ENCODE results near the gene RNF144A. TPM values are rescaled to one million over a fixed set of nuclear protein-coding genes. Genes with fewer than 3 reads are reported as not detected.

The RNF144A gene
- total and polyA plus RNA-seq, 2 donors (not counting 3 experiments of a cell fraction or from before 2014, with no cell fraction given), result 9.7 to 28.8 TPM

DNA sequence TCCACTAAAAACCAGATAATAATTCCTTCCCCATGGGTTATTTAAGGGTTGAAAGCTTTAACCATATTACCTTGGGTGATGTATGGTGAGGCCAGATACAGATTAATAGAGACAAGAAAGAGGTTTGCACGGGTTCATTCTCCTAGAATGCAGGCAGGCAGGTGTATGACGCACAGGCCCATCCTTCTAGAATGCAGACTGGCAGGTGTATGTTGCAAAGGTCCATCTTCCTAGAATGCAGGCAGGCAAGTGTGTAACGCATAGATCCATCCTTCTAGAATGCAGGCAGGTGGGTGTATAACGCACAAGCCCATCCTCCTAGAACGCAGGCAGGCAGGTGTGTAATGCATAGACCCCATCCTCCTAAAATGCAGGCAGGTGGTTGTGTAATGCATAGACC is 35.7 kb upstream of the RNF144A start:
- H3K4me2 ChIP-seq (ENCODE audit: insufficient read depth, low read length), result no peak overlapping the region

More for the DNA sequence above, 35.7 kb upstream of the RNF144A start:
- H4K20me1 ChIP-seq (replicated peaks; ENCODE audit: control insufficient read depth, extremely low read depth, insufficient read depth, low read length), result no peaks in the 10 kb centered on the region
- H3K9ac ChIP-seq (replicated peaks; ENCODE audit: extremely low read depth, insufficient read depth, low read length), result no peak overlapping the region
- no peaks in the 10 kb centered on the region for H3K9me1 ChIP-seq (replicated peaks; ENCODE audit: control insufficient read depth, extremely low read depth, insufficient read depth, low read length)
- POLR2A ChIA-PET, result no interaction called here
- DNase-seq (ENCODE audit: low read depth, low spot score) (no peak), FAIRE-seq (no peak)
- H3K4me3 ChIP-seq (replicated peaks in 1 of 3; ENCODE audit: insufficient read depth in 1 of 3, low read depth in 1 of 3, low read length in 3 of 3), result no peak overlapping the region
- CTCF ChIA-PET, result no interaction called here
- TF ChIP-seq POLR2AphosphoS5 (IDR thresholded peaks at IDR 0.05; ENCODE audit: insufficient read depth, low read depth, low read length) (no peak), POLR2A (IDR thresholded peaks at IDR 0.05; ENCODE audit: low read depth, low read length) (no peak), MYC (IDR thresholded peaks at IDR 0.05; ENCODE audit: low read depth, low read length) (no peak), FOS (IDR thresholded peaks at IDR 0.05; ENCODE audit: borderline replicate concordance, insufficient read depth, low read length) (no peak), GATA2 (IDR thresholded peaks at IDR 0.05; ENCODE audit: insufficient read depth, insufficient read length, low read depth, low read length) (no peak), JUN (IDR thresholded peaks at IDR 0.05; ENCODE audit: borderline replicate concordance, insufficient read depth, insufficient read length, low read depth) (no peak), EZH2 (IDR thresholded peaks at IDR 0.05; ENCODE audit: borderline replicate concordance, low read depth, low read length, severe bottlenecking) (no peak)
- TF ChIP-seq, protein P1, sequence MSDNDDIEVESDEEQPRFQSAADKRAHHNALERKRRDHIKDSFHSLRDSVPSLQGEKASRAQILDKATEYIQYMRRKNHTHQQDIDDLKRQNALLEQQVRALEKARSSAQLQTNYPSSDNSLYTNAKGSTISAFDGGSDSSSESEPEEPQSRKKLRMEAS (IDR thresholded peaks at IDR 0.05; ENCODE audit: insufficient read depth, insufficient read length), result no peak
- TF ChIP-seq, protein P2, sequence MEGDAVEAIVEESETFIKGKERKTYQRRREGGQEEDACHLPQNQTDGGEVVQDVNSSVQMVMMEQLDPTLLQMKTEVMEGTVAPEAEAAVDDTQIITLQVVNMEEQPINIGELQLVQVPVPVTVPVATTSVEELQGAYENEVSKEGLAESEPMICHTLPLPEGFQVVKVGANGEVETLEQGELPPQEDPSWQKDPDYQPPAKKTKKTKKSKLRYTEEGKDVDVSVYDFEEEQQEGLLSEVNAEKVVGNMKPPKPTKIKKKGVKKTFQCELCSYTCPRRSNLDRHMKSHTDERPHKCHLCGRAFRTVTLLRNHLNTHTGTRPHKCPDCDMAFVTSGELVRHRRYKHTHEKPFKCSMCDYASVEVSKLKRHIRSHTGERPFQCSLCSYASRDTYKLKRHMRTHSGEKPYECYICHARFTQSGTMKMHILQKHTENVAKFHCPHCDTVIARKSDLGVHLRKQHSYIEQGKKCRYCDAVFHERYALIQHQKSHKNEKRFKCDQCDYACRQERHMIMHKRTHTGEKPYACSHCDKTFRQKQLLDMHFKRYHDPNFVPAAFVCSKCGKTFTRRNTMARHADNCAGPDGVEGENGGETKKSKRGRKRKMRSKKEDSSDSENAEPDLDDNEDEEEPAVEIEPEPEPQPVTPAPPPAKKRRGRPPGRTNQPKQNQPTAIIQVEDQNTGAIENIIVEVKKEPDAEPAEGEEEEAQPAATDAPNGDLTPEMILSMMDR (IDR thresholded peaks at IDR 0.05; ENCODE audit: extremely low read depth in 1 of 2, insufficient read depth in 1 of 2, low read depth in 1 of 2, low read length in 2 of 2), result no peak
- dilution Hi-C loops (cut with MboI; ENCODE audit: extremely low pct_ligation_motif_present, low sequenced_read_pairs) (no loop called here), intact Hi-C loops (cut with micrococcal nuclease) (no loop called here)
- H2AFZ ChIP-seq (ENCODE audit: low read depth, low read length), result no peak overlapping the region
- no peaks in the 10 kb centered on the region for H3K79me2 ChIP-seq (ENCODE audit: control insufficient read depth, insufficient read depth, low read length)
- H3K27ac ChIP-seq (ENCODE audit: insufficient read depth, low read depth, low read length), result no peak overlapping the region
- no peaks in the 10 kb centered on the region for H3K9me3 ChIP-seq (replicated peaks; ENCODE audit: control insufficient read depth, insufficient read depth, low read length)
- H3K27me3 ChIP-seq (ENCODE audit: control insufficient read depth in 2 of 2, insufficient read depth in 2 of 2, low read length in 2 of 2), result peaks cover 2 to 7% of the 10 kb centered on the region in 2 experiments
- no TSS peak for BruUV-seq (replicated peaks)
- H3K4me1 ChIP-seq (ENCODE audit: control insufficient read depth, extremely low read depth, insufficient read depth, low read length), result no peaks in the 10 kb centered on the region
- no peaks in the 10 kb centered on the region for H3K36me3 ChIP-seq (ENCODE audit: control insufficient read depth in 2 of 2, extremely low read depth in 1 of 2, insufficient read depth in 2 of 2, low read length in 2 of 2)

Measured in endothelial cell of umbilical vein (primary cell).